H1 (cell line): Measurements from ENCODE around the gene ABCA1.

Experiments used
- SP1 ChIP-seq: IDR thresholded peaks from 2 replicates; pipeline ENCODE4 v1.6.1; 2011; ENCODE audit warnings: low read depth, low read length
- TBP ChIP-seq: IDR thresholded peaks from 2 replicates; pipeline ENCODE4 v1.6.1; 2011; ENCODE audit warnings: low read depth, low read length, improper control_type of control experiment
- TF ChIP-seq, protein P1 (sequence below), 3 experiments: IDR thresholded peaks; 1 replicate in 2 of 3; 2 replicates in 1 of 3; pipeline versions ENCODE4 v1.5.1 to v1.6.1; 2011; ENCODE audit warnings: low read length in 3 of 3, mild to moderate bottlenecking in 3 of 3, inconsistent platforms in 2 of 3, low read depth in 1 of 3, moderate library complexity in 1 of 3; ENCODE audit not compliant: insufficient read depth in 1 of 3; ENCODE audit errors: control extremely low read depth in 1 of 3

DNA sequence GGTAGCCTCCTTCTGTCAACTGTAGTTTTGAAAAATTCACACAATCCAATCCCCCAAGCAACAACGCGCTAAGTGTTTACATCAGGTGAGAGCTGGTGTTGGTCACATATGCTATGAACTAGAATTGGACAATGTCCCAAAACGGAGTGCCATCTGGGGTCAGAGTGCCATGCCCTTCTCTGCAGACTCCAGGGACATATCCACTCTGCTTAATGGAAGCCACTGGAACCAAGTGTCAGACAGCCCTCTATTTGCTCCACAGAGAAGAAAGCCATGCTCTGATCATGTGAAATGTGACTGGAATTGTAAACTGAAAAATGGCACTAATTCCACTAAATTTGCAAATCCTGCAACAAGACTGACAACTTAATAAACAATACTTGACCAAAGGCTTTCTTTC lies 12.2 kb downstream of the ABCA1 start:
- TF ChIP-seq TBP, result no peak
- no peak for TF ChIP-seq SP1
- TF ChIP-seq, protein P1, sequence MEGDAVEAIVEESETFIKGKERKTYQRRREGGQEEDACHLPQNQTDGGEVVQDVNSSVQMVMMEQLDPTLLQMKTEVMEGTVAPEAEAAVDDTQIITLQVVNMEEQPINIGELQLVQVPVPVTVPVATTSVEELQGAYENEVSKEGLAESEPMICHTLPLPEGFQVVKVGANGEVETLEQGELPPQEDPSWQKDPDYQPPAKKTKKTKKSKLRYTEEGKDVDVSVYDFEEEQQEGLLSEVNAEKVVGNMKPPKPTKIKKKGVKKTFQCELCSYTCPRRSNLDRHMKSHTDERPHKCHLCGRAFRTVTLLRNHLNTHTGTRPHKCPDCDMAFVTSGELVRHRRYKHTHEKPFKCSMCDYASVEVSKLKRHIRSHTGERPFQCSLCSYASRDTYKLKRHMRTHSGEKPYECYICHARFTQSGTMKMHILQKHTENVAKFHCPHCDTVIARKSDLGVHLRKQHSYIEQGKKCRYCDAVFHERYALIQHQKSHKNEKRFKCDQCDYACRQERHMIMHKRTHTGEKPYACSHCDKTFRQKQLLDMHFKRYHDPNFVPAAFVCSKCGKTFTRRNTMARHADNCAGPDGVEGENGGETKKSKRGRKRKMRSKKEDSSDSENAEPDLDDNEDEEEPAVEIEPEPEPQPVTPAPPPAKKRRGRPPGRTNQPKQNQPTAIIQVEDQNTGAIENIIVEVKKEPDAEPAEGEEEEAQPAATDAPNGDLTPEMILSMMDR (IDR thresholded peaks at IDR 0.05; ENCODE audit: control extremely low read depth in 1 of 3, insufficient read depth in 1 of 3, low read depth in 1 of 3, low read length in 3 of 3), result no peak
